Trophoblast cell (in vitro differentiated cells and primary cell): ENCODE measurements around the gene CFI.

Experiments
- DNase-seq, 2 donors: peaks; one replicate each; pipeline ENCODE4 v3.0.0-alpha.2; 2016
- H2AFZ ChIP-seq: 2 replicates; pipeline ENCODE4 v1.6.1; 2013; ENCODE audit warnings: low read length, moderate library complexity, mild to moderate bottlenecking; ENCODE audit not compliant: insufficient read depth, poor library complexity
- H2AK5ac ChIP-seq: 2 replicates; pipeline ENCODE4 v1.6.1; 2013; ENCODE audit warnings: mild to moderate bottlenecking, low read length
- H2BK120ac ChIP-seq: 2 replicates; pipeline ENCODE4 v1.6.1; 2013; ENCODE audit warnings: low read length, mild to moderate bottlenecking, moderate library complexity; ENCODE audit not compliant: insufficient read depth, poor library complexity
- H2BK12ac ChIP-seq: 2 replicates; pipeline ENCODE4 v1.6.1; 2013; ENCODE audit warnings: mild to moderate bottlenecking, low read length, moderate library complexity
- H2BK5ac ChIP-seq: 2 replicates; pipeline ENCODE4 v1.6.1; 2013; ENCODE audit warnings: low read length, low read depth, moderate library complexity, mild to moderate bottlenecking; ENCODE audit not compliant: poor library complexity
- H3K14ac ChIP-seq: 2 replicates; pipeline ENCODE4 v1.6.1; 2013; ENCODE audit warnings: mild to moderate bottlenecking, low read length
- H3K18ac ChIP-seq: 2 replicates; pipeline ENCODE4 v1.6.1; 2013; ENCODE audit warnings: mild to moderate bottlenecking, low read length
- H3K23ac ChIP-seq: 2 replicates; pipeline ENCODE4 v1.6.1; 2013; ENCODE audit warnings: low read length
- H3K27ac ChIP-seq: 2 replicates; pipeline ENCODE4 v1.5.1; 2013; ENCODE audit warnings: low read depth, mild to moderate bottlenecking, inconsistent platforms, low read length, moderate library complexity
- H3K27me3 ChIP-seq: 2 replicates; pipeline ENCODE4 v1.6.1; 2013; ENCODE audit warnings: inconsistent platforms, mild to moderate bottlenecking, low read length, moderate library complexity; ENCODE audit not compliant: insufficient read depth
- H3K36me3 ChIP-seq, 2 experiments: 1 replicate in 1 of 2; 2 replicates in 1 of 2; pipeline ENCODE4 v1.6.1; 2013; ENCODE audit warnings: low read length in 2 of 2, mild to moderate bottlenecking in 2 of 2, moderate library complexity in 1 of 2; ENCODE audit not compliant: insufficient read depth in 2 of 2, control insufficient read depth in 1 of 2
- H3K4ac ChIP-seq: 2 replicates; pipeline ENCODE4 v1.6.1; 2013; ENCODE audit warnings: low read depth, mild to moderate bottlenecking, low read length, moderate library complexity
- H3K4me1 ChIP-seq, 2 experiments: 1 replicate in 1 of 2; 2 replicates in 1 of 2; pipeline ENCODE4 v1.6.1; 2013; ENCODE audit warnings: low read length in 2 of 2, mild to moderate bottlenecking in 2 of 2, moderate library complexity in 1 of 2; ENCODE audit not compliant: insufficient read depth in 2 of 2, control insufficient read depth in 1 of 2
- H3K4me2 ChIP-seq: 2 replicates; pipeline ENCODE4 v1.6.1; 2013; ENCODE audit warnings: inconsistent platforms, mild to moderate bottlenecking, low read length, moderate library complexity
- H3K4me3 ChIP-seq: 2 replicates; pipeline ENCODE4 v1.5.1; 2013; ENCODE audit warnings: mild to moderate bottlenecking, low read depth, low read length, inconsistent platforms
- H3K79me1 ChIP-seq: one replicate; pipeline ENCODE4 v1.6.1; 2013; ENCODE audit warnings: low read length
- H3K79me2 ChIP-seq: 2 replicates; pipeline ENCODE4 v1.6.1; 2013; ENCODE audit warnings: low read length, mild to moderate bottlenecking; ENCODE audit not compliant: control insufficient read depth, insufficient read depth, poor library complexity
- H3K9ac ChIP-seq: 2 replicates; pipeline ENCODE4 v1.6.1; 2013; ENCODE audit warnings: mild to moderate bottlenecking, low read length
- H3K9me3 ChIP-seq: 2 replicates; pipeline ENCODE4 v1.6.1; 2013; ENCODE audit warnings: low read depth, mild to moderate bottlenecking, control low read depth, inconsistent platforms, low read length; ENCODE audit not compliant: insufficient read depth
- H4K12ac ChIP-seq: 2 replicates; pipeline ENCODE4 v1.6.1; 2013; ENCODE audit warnings: low read depth, mild to moderate bottlenecking, low read length, moderate library complexity
- H4K8ac ChIP-seq: 2 replicates; pipeline ENCODE4 v1.6.1; 2013; ENCODE audit warnings: low read depth, mild to moderate bottlenecking, low read length, moderate library complexity
- H4K91ac ChIP-seq: one replicate; pipeline ENCODE4 v1.6.1; 2013; ENCODE audit warnings: low read depth, mild to moderate bottlenecking, low read length, moderate library complexity
- WGBS: extraction: QIAGEN DNeasy Blood & Tissue Kit; methylation state at CpG from one replicate; pipeline ENCODE4 v1.1.7; 2013; ENCODE audit warnings: missing lambda C conversion rate; ENCODE audit not compliant: insufficient read length, insufficient coverage; ENCODE audit errors: extremely low coverage; 5-methylcytosine and 5-hydroxymethylcytosine counted together

CFI gene

DNA sequence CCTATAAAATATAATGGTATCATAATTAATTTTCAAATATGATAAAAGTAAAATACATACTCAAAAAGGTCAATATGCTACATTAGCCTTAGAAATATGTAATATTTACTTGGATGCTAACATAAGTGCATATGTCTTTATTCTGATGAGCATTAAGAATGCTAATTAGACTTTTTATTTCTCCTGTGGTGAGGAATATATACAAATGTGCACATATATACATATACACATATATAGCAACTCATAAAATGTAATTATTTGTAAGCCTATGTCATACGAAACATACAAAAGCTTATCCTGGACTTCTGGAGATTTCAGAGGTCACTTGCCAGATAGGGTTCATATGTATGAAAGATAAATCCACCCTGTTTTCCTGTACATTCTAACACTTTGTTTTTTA lies 83.0 kb downstream of the CFI start:
- no peak overlapping the region for H2BK12ac ChIP-seq
- no peak overlapping the region for H3K18ac ChIP-seq
- DNase-seq: no peak
- H3K4me3 ChIP-seq: no peak overlapping the region
- no peak overlapping the region for H4K12ac ChIP-seq
- no peaks in the 10 kb centered on the region for H3K79me1 ChIP-seq
- H3K4me2 ChIP-seq: no peak overlapping the region
- H3K27ac ChIP-seq: no peak overlapping the region
- H3K4me1 ChIP-seq: no peaks in the 10 kb centered on the region
- no peak overlapping the region for H3K14ac ChIP-seq
- no peaks in the 10 kb centered on the region for H3K9me3 ChIP-seq
- no peak overlapping the region for H4K8ac ChIP-seq
- no peak overlapping the region for H3K23ac ChIP-seq
- WGBS: no CpG with 5 or more reads among the region's 1 CpG
- no peak overlapping the region for H3K4ac ChIP-seq
- H3K27me3 ChIP-seq: no peaks in the 10 kb centered on the region
- no peak overlapping the region for H2BK120ac ChIP-seq
- H2AFZ ChIP-seq: no peak overlapping the region
- H3K9ac ChIP-seq: no peak overlapping the region
- no peak overlapping the region for H2AK5ac ChIP-seq
- H4K91ac ChIP-seq: no peak overlapping the region
- H3K79me2 ChIP-seq: no peaks in the 10 kb centered on the region
- peaks cover 0 to 3% of the 10 kb centered on the region in 2 experiments for H3K36me3 ChIP-seq
- H2BK5ac ChIP-seq: no peak overlapping the region

DNA sequence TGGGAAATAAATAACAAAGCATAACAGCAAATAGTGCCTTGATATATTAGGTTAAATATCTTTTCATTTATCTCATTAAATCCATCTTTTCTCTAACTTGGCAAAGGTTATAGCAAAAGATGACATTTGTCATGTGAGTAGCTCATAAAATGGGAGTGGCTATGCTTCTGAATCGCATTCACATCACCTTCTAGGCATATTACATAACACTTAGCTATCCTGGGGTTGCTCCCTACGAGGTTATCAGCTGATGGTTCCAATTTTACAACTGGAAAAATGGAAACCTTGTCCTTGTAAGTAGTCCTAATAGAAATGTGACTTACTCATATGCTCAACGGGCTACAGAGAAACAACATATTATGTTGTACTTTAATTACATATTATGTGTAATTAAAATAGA lies 88.3 kb downstream of the CFI start:
- no CpG with 5 or more reads among the region's 3 CpGs for WGBS
- Histone ChIP-seq H3K18ac (no peak overlapping the region), H2BK12ac (no peak overlapping the region), H3K9ac (no peak overlapping the region), H3K79me2 (no peaks in the 10 kb centered on the region), H3K23ac (no peak overlapping the region), H3K27ac (no peak overlapping the region), H2BK120ac (no peak overlapping the region), H3K4ac (no peak overlapping the region), H3K9me3 (no peaks in the 10 kb centered on the region), H2AFZ (no peak overlapping the region), H3K79me1 (no peaks in the 10 kb centered on the region), H3K4me1 (no peaks in the 10 kb centered on the region), H2AK5ac (no peak overlapping the region), H3K4me3 (no peak overlapping the region), H4K91ac (no peak overlapping the region), H3K14ac (no peak overlapping the region), H3K36me3 (peaks cover 1 to 3% of the 10 kb centered on the region in 2 experiments), H3K4me2 (no peak overlapping the region), H4K12ac (no peak overlapping the region), H3K27me3 (no peaks in the 10 kb centered on the region), H2BK5ac (no peak overlapping the region), H4K8ac (no peak overlapping the region)
- DNase-seq: no peak

DNA sequence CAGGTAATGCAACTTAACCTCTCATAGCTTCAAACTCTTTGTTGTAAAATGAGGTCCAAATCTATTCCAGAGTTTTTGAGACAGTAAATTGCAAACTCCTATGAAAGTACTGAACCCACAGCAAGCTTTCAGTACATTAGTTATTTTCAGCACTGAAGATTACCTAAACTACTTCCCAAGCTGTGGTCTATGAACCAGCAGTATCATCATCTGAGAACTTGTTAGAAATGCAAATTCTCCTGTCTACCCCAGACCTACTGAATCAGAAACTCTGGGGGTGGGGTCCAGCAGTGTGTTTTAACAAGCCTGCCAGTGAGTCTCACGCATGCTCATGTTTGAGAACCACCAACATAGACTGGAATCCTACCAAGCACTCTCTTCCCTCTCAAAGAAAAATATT lies 92.8 kb downstream of the CFI start:
- Histone ChIP-seq H3K27me3 (no peaks in the 10 kb centered on the region), H4K12ac (no peak overlapping the region), H2BK12ac (no peak overlapping the region), H2AFZ (no peak overlapping the region), H4K8ac (no peak overlapping the region), H2BK5ac (no peak overlapping the region), H2BK120ac (no peak overlapping the region), H3K9ac (no peak overlapping the region), H3K27ac (no peak overlapping the region), H2AK5ac (no peak overlapping the region), H4K91ac (no peak overlapping the region), H3K4me2 (no peak overlapping the region), H3K36me3 (peaks cover 0 to 1% of the 10 kb centered on the region in 2 experiments), H3K23ac (no peak overlapping the region), H3K4me1 (no peaks in the 10 kb centered on the region), H3K18ac (no peak overlapping the region), H3K14ac (no peak overlapping the region), H3K79me2 (no peaks in the 10 kb centered on the region), H3K4me3 (no peak overlapping the region), H3K79me1 (no peaks in the 10 kb centered on the region), H3K4ac (no peak overlapping the region), H3K9me3 (no peaks in the 10 kb centered on the region)
- no peak for DNase-seq
- no CpG with 5 or more reads among the region's 1 CpG for whole genome bisulfite sequencing

DNA sequence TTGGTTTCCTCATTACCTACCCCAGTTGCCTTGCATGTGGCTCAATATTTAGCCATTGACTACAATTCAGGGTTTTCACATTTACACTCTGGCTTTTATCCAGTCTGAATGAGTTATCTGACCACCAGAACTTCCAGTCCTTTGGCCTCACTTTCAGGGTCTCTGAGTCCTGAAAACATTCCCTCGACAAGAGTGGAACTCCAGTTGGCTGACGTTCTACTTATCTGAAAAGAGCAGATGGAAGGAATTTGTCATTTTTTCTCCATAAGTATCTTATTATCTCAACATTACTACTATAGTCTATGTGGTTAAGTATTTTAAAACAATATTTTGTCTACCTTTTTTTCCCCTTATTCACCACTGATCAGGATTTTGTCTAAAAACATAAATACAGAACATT lies 93.4 kb downstream of the CFI start:
- H3K27ac ChIP-seq: no peak overlapping the region
- H4K91ac ChIP-seq: no peak overlapping the region
- no peak overlapping the region for H2AK5ac ChIP-seq
- H2BK5ac ChIP-seq: no peak overlapping the region
- H3K23ac ChIP-seq: no peak overlapping the region
- no peak overlapping the region for H4K8ac ChIP-seq
- H3K79me2 ChIP-seq: peaks cover 1% of the 10 kb centered on the region
- no peak overlapping the region for H2AFZ ChIP-seq
- H4K12ac ChIP-seq: no peak overlapping the region
- no peaks in the 10 kb centered on the region for H3K9me3 ChIP-seq
- no peak overlapping the region for H2BK120ac ChIP-seq
- H3K4me2 ChIP-seq: no peak overlapping the region
- H3K36me3 ChIP-seq: peaks cover 0 to under 1% of the 10 kb centered on the region in 2 experiments
- no peak for DNase-seq
- peaks cover 0 to 2% of the 10 kb centered on the region in 2 experiments for H3K4me1 ChIP-seq
- no peak overlapping the region for H2BK12ac ChIP-seq
- no peaks in the 10 kb centered on the region for H3K27me3 ChIP-seq
- no CpG with 5 or more reads among the region's 2 CpGs for WGBS
- H3K14ac ChIP-seq: no peak overlapping the region
- no peak overlapping the region for H3K4me3 ChIP-seq
- no peak overlapping the region for H3K18ac ChIP-seq
- no peak overlapping the region for H3K9ac ChIP-seq
- no peak overlapping the region for H3K4ac ChIP-seq
- peaks cover 1% of the 10 kb centered on the region for H3K79me1 ChIP-seq
